HK-2 (cell line): ENCODE data around the gene ALPK3.
A peak's percentile ranks its signal among the peaks of the same experiment; 100 is the strongest.

ENCODE experiments used
- DNase-seq: peaks from one replicate; pipeline ENCODE4 v3.0.0-alpha.2; 2018; ENCODE audit not compliant: unreplicated experiment

Gene ALPK3

DNA sequence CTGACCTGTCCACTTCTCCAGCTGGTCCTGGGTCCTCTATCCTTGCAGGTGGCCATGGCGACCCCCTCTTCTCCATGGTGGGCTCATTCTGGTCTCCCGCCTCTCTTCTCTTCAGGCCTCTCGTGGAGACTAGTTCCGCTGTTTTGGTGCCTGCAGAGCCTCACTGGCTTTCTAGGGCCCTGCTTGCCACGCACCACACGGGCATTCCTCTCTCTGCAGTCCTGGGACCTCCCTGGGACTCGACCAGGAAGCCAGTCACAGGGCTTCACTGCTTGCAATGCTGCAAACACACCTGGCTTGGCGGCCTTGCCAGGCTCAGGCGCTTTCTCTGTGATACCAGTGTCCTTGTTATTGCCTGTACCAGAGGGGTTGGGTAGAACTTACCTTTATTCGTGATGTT is 76.5 kb downstream of the ALPK3 start:
- no peak for DNase-seq

GRCh38 chr15:84894736-84895425 is 77.7 kb downstream of the ALPK3 start:
- no peak for DNase-seq

DNA sequence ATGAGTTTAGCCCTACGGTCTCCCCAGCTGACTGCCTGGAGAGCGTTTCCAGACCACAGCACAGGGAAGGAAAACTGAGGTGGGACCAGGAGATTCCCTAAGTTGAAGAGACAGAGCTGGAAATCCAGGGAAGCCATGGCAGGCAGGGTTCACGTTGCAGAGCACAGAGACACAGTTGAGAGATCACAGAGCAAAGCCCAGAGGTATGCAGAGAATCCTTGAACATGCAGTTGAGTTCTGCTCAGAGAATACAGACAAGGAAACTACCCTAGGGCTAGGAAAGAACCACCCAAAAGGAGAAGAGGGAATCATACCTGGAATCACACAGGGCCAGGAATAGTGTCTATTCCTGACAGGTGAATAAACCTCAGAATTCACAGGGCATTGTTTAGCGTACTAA is 81.6 kb downstream of the ALPK3 start:
- no peak for DNase-seq

GRCh38 chr15:84899750-84900149 is 82.6 kb downstream of the ALPK3 start:
- no peak for DNase-seq

- no peak for DNase-seq
Measured at GRCh38 chr15:84901540-84901939, 84.4 kb downstream of the ALPK3 start.

GRCh38 chr15:84903751-84904150 is 86.6 kb downstream of the ALPK3 start:
- DNase-seq: no peak

DNA sequence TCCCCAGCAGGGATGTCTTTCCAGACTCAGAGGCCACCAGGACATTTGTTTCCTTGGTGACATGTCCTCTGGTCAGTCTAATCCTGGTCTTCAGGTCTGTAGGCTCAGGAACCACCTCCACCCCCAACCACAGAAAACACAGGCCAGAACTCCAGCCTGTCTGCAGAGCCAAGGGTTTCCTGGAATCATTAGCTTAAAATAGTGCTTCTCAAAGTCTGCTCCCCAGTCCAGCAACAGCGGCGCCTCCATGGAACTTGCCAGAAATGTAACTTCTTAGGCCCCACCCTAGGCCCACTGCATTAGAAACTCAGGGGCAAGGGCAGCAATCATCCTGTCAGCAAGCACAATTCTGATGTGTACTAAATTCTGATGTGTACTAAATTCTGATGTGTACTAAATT is 87.3 kb downstream of the ALPK3 start:
- no peak for DNase-seq

GRCh38 chr15:84905016-84905916 is 88.1 kb downstream of the ALPK3 start:
- DNase-seq: no peak

DNA sequence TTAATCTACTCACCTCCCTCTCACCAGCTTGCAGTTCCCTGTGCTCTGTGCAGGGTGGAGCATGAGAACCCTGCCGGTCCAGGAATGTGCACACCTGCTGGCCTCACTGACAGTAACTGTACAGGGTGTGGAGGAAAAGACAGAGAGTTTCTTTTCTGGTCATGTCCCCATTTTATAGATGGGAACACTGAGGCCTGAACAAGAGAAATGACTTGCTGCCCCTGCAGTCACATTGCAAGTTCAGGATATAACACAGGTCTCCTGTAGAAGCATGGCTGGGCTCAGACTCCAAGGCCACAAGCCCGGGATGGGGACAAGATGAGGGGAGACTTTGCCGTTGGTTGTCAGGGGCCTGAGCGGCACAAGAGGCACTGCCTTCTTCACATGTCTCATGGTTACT is 90.6 kb downstream of the ALPK3 start:
- DNase-seq: no peak

GRCh38 chr15:84908564-84908963 is 91.4 kb downstream of the ALPK3 start:
- no peak for DNase-seq

DNA sequence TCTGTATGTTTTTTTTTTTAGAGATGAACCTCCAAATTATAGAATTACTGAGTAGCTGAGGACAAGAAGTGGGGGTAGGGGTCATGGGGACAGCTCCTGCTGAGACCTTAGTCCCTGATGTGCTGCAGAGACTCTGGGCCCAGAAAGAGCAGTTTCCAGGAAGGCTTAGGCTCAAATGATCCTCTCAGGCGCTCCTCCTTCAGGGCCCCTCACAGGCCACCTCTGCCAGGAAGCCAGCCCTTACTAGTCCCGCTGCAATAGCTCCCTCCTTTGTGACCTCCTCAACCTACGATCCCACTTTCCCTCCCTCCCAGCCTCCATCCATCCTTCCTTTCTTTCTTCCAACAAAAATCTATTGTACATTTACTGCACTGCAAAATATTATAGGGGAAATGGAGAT is 91.9 kb downstream of the ALPK3 start:
- DNase-seq: no peak

GRCh38 chr15:84909782-84910181 is 92.6 kb downstream of the ALPK3 start:
- no peak for DNase-seq

GRCh38 chr15:84910928-84911623 is 93.9 kb downstream of the ALPK3 start:
- no peak for DNase-seq

- DNase-seq: peak; percentile 65
Measured at GRCh38 chr15:84911879-84912660, 94.9 kb downstream of the ALPK3 start.

- no peak for DNase-seq
Measured at GRCh38 chr15:84913360-84913723, 96.2 kb downstream of the ALPK3 start.

GRCh38 chr15:84914351-84914750 is 97.2 kb downstream of the ALPK3 start:
- no peak for DNase-seq

- peak; percentile 78 for DNase-seq
Measured at GRCh38 chr15:84914909-84915605, 97.9 kb downstream of the ALPK3 start.

GRCh38 chr15:84915606-84915958 is 98.4 kb downstream of the ALPK3 start:
- DNase-seq: no peak

- DNase-seq: no peak
Measured at GRCh38 chr15:84917452-84917851, 100.3 kb downstream of the ALPK3 start.

GRCh38 chr15:84919106-84919667 is 102.0 kb downstream of the ALPK3 start:
- no peak for DNase-seq

GRCh38 chr15:84921121-84921520 is 104.0 kb downstream of the ALPK3 start:
- no peak for DNase-seq
